ENCODE measurements around the gene TMEM164.

GRCh38 chrX:110060846-110061537 is 58.1 kb downstream of the TMEM164 start:
- TF ChIP-seq CTCF (IDR thresholded peaks at IDR 0.05) (no peak), POLR2A (IDR thresholded peaks at IDR 0.05) (no peak)

Measured in right lobe of liver (tissue), 4 donors.